ENCODE data around the gene EPHA4. TPM values are rescaled to one million over a fixed set of nuclear protein-coding genes. Genes with fewer than 3 reads are reported as not detected.

The EPHA4 gene
- 1 to 10 TPM in 1 of 2 donors, under 1 TPM in 1; 0.73 to 5.2 TPM for total RNA-seq

- no peaks in the 10 kb centered on the region for H3K9me3 Mint-ChIP-seq
- peak; percentile 70 to 87 for DNase-seq (ENCODE audit: low spot score in 2 of 2)
- peak within 1 kb of the TSS in 1 of 2 donors; percentile 68 for H3K27ac Mint-ChIP-seq
- ATAC-seq, result peak; percentile 86 to 92
- peaks cover 0 to 24% of the 10 kb centered on the region in 2 donors for H3K36me3 Mint-ChIP-seq
Measured at GRCh38 chr2:221572219-221572820, at the start of gene EPHA4. Gene EPHA4, minus strand, starts transcription at chr2:221572304. Its CDS starts 56 bp downstream, at chr2:221572248.

GRCh38 chr2:221618007-221618406 lies 45.9 kb upstream of the EPHA4 start:
- Mint-ChIP-seq H3K9me3 (no peaks in the 10 kb centered on the region), H3K36me3 (no peaks in the 10 kb centered on the region), H3K27ac (no peak overlapping the region)
- ATAC-seq (no peak), DNase-seq (ENCODE audit: low spot score in 2 of 2) (no peak)

DNA sequence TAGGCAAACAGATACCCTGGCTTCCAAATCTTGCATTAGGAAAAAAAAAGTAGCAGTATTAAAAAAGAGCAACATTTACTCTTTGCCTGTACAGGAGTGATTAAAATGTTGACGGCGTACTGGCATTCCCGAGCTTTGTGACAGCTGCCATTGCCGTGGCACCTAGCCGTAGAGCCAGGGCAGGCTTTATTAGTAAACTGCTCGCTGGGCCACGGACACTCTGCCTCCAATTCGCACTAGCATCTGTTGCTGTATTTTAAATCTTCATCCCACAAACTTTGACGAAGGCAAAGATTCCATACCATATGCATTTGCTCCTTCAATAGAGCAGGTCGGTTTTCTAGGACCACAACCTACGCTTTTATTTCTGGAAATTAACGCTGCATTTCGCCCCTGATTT lies 44.5 kb upstream of the EPHA4 start:
- Mint-ChIP-seq H3K36me3 (no peaks in the 10 kb centered on the region), H3K27ac (no peak overlapping the region), H3K9me3 (peaks cover 0 to 3% of the 10 kb centered on the region in 2 donors)
- DNase-seq (ENCODE audit: low spot score in 2 of 2) (no peak), ATAC-seq (no peak)

DNA sequence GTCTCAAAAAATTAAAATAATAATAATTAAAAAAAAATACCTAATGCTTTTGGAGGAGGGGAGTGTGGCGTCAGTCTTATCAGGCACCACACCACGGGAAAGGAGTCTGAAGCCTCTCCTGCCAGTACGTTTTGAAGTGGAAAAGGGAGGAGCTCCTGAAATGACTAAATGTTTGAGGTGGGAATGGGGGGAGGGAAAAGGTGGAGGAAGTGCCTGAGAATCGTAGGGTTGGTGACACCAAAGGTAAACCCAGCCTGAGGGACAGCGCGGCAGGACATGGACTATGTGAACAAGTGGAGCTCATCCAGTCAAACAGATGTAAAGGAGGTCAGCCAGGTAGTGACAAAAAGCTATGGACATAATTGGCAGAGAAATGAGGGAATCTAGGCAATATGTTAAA lies 42.2 kb upstream of the EPHA4 start:
- DNase-seq (ENCODE audit: low spot score in 2 of 2) (no peak), ATAC-seq (no peak)
- peaks cover 0 to 3% of the 10 kb centered on the region in 2 donors for H3K9me3 Mint-ChIP-seq
- H3K27ac Mint-ChIP-seq, result no peak overlapping the region
- no peaks in the 10 kb centered on the region for H3K36me3 Mint-ChIP-seq

- Mint-ChIP-seq H3K27ac (no peak overlapping the region), H3K9me3 (peaks cover 0 to 3% of the 10 kb centered on the region in 2 donors), H3K36me3 (no peaks in the 10 kb centered on the region)
- ATAC-seq (no peak), DNase-seq (ENCODE audit: low spot score in 2 of 2) (no peak)
Measured at GRCh38 chr2:221612800-221613199, 40.7 kb upstream of the EPHA4 start.

DNA sequence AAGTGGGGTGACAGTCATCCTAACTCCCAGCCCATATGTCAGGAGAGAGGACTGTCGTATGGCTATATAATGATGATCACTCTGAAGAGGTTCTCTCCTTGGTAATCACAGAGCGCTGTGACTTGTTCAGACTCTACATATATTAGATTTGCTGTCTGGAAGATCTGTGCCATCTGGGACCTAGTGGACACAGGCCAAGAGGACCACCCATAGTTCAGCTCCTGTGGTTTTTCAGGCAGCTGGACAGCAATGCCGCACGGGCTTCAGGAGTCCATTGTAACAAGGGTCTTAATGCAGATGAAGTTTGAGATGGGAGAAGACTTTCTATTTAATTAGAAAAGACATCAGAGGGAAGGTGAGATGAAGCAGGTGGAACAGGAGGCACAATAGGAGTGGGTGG lies 40.1 kb upstream of the EPHA4 start:
- Mint-ChIP-seq H3K36me3 (no peaks in the 10 kb centered on the region), H3K9me3 (peaks cover 0 to 3% of the 10 kb centered on the region in 2 donors), H3K27ac (no peak overlapping the region)
- ATAC-seq (no peak), DNase-seq (ENCODE audit: low spot score in 2 of 2) (no peak)

GRCh38 chr2:221610675-221611074 lies 38.6 kb upstream of the EPHA4 start:
- H3K36me3 Mint-ChIP-seq, result no peaks in the 10 kb centered on the region
- DNase-seq (ENCODE audit: low spot score in 2 of 2), result no peak

DNA sequence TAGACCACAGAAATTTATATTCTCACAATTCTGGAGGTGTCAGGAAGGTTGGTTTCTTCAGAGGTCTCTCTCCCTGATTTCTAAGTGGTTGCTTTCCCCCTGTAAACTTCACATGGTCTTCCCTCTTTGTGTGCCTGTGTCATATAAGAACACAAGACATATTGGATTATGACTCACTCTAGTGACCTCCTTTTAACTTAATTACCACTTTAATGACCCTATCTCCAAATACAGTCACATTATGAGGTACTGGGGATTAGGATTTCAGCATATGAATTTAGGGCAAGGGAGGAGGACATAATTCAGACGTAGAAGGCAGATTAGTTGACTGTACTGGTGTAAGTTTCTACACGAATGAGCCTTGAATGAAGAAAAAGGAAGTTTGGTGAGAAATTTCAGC lies 38.2 kb upstream of the EPHA4 start:
- peaks cover 0 to 3% of the 10 kb centered on the region in 2 donors for H3K9me3 Mint-ChIP-seq
- no peak for DNase-seq (ENCODE audit: low spot score in 2 of 2)
- H3K36me3 Mint-ChIP-seq, result no peaks in the 10 kb centered on the region
- no peak overlapping the region for H3K27ac Mint-ChIP-seq
- ATAC-seq, result no peak

More at GRCh38 chr2:221610675-221611074, 38.6 kb upstream of the EPHA4 start:
- ATAC-seq, result no peak
- Mint-ChIP-seq H3K27ac (no peak overlapping the region), H3K9me3 (peaks cover 0 to 3% of the 10 kb centered on the region in 2 donors)

DNA sequence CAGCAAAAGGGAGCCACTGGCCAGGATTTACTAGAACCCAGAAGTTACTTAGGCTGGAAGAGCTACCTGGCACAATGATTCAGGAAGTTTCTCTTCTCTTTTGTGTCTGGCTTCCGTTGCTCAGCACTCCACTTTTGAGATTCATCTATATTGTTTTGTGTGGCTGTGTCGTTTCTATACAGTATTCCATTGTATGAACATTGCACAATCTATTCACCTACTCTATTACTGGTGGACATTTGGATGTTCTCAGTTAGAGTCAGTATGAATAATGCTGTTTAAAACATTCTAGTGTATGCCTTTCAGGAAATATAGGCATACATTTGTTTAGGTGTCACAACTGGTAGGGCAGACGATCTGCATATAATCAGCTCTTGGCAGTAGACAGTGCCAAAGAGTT lies 36.3 kb upstream of the EPHA4 start:
- Mint-ChIP-seq H3K9me3 (peaks cover 0 to 3% of the 10 kb centered on the region in 2 donors), H3K36me3 (no peaks in the 10 kb centered on the region), H3K27ac (no peak overlapping the region)
- DNase-seq (ENCODE audit: low spot score in 2 of 2), result no peak
- no peak for ATAC-seq

- Mint-ChIP-seq H3K27ac (no peak overlapping the region), H3K9me3 (no peaks in the 10 kb centered on the region), H3K36me3 (no peaks in the 10 kb centered on the region)
- no peak for DNase-seq (ENCODE audit: low spot score in 2 of 2)
- no peak for ATAC-seq
Measured at GRCh38 chr2:221606424-221606823, 34.3 kb upstream of the EPHA4 start.

DNA sequence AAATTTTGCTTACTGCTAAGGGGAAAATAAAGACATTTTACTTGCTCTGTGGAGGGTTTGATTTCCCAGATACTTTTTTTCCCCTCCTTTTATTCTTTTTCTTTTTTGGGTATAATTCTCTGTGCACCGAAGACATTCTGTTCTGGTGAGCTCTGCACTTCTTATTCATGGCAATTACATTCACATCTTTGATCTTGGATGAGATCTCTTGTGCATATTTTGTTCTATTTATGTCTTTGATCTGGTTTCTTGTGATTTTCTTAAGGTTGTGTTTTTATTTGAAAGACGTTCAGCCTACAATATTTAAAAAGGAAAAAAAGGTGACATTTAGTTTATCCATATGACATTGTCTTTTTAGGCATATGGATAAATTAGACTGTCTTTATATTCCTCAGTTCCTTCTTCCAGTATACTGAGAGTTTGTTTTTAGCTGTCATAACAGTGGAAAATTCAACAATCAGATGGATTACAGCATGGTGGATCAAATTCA lies 33.7 kb upstream of the EPHA4 start:
- H3K9me3 Mint-ChIP-seq, result no peaks in the 10 kb centered on the region
- no peak overlapping the region for H3K27ac Mint-ChIP-seq
- DNase-seq (ENCODE audit: low spot score in 2 of 2), result no peak
- no peaks in the 10 kb centered on the region for H3K36me3 Mint-ChIP-seq
- no peak for ATAC-seq

- H3K36me3 Mint-ChIP-seq, result no peaks in the 10 kb centered on the region
- H3K9me3 Mint-ChIP-seq, result no peaks in the 10 kb centered on the region
- ATAC-seq, result no peak
- DNase-seq (ENCODE audit: low spot score in 2 of 2), result no peak
- no peak overlapping the region for H3K27ac Mint-ChIP-seq
Measured at GRCh38 chr2:221602938-221603337, 30.8 kb upstream of the EPHA4 start.

- H3K36me3 Mint-ChIP-seq, result no peaks in the 10 kb centered on the region
- DNase-seq (ENCODE audit: low spot score in 2 of 2) (no peak), ATAC-seq (no peak)
- no peak overlapping the region for H3K27ac Mint-ChIP-seq
- no peaks in the 10 kb centered on the region for H3K9me3 Mint-ChIP-seq
Measured at GRCh38 chr2:221601376-221601775, 29.3 kb upstream of the EPHA4 start.

GRCh38 chr2:221600388-221600787 lies 28.3 kb upstream of the EPHA4 start:
- Mint-ChIP-seq H3K27ac (no peak overlapping the region), H3K9me3 (no peaks in the 10 kb centered on the region), H3K36me3 (no peaks in the 10 kb centered on the region)
- no peak for ATAC-seq
- no peak for DNase-seq (ENCODE audit: low spot score in 2 of 2)

GRCh38 chr2:221596192-221596591 lies 24.1 kb upstream of the EPHA4 start:
- H3K9me3 Mint-ChIP-seq, result no peaks in the 10 kb centered on the region
- H3K36me3 Mint-ChIP-seq, result no peaks in the 10 kb centered on the region
- DNase-seq (ENCODE audit: low spot score in 2 of 2), result no peak
- no peak overlapping the region for H3K27ac Mint-ChIP-seq
- no peak for ATAC-seq

- Mint-ChIP-seq H3K27ac (no peak overlapping the region), H3K9me3 (no peaks in the 10 kb centered on the region), H3K36me3 (no peaks in the 10 kb centered on the region)
- DNase-seq (ENCODE audit: low spot score in 2 of 2), result no peak
- ATAC-seq, result no peak
Measured at GRCh38 chr2:221590861-221591365, 18.8 kb upstream of the EPHA4 start.

DNA sequence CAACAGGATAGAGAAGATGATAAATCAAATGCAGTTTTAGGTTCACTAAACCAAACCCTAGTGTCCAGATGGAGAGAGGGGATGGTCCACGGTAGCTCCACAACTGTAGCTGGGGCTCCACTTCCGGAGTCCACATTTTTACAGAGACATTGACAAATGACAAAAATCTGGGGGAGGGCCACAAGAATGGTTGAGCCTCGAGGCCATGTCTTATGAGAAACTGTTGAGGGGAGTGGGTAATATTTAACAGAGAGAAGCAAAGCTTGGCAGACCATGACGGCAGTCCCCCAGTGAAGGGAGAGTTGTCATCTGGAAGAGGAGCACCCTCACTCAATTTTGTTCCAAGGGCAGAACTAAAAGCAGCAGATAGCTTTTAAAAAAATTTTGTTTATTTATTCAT lies 17.6 kb upstream of the EPHA4 start:
- Mint-ChIP-seq H3K36me3 (no peaks in the 10 kb centered on the region), H3K9me3 (no peaks in the 10 kb centered on the region), H3K27ac (no peak overlapping the region)
- DNase-seq (ENCODE audit: low spot score in 2 of 2) (no peak), ATAC-seq (no peak)

DNA sequence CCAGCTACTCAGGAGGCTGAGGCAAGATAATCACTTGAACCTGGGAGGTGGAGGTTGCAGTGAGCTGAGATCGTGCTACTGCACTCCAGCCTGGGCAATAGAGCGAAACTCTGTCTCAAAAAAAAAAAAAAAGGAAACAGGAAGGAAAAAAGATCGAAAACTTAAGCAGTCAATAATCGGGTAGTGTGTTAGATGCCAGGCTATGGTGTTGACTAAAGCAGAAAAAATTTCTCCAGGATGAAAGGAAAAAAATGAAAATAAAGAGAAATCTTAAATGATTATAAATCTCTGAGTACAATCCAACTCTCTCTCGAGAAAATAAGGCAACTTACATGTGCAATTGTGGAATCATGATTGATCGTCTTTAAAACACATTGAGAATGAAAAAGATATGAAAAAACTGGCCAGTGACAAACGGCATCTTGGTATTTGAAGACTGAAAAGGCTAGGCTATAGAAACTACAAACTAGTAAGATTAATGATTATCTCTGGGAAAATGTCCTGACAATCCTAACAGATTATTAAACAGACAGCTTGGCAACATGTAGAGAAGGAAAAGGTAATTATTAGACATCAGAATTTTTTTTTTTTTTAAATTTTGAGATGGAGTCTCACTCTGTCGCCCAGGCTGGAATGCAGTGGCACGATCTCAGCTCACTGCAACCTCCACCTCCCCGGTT lies 16.3 kb upstream of the EPHA4 start:
- no peak for ATAC-seq
- DNase-seq (ENCODE audit: low spot score in 2 of 2), result no peak

More for the DNA sequence above, 16.3 kb upstream of the EPHA4 start:
- H3K27ac Mint-ChIP-seq, result no peak overlapping the region
- no peaks in the 10 kb centered on the region for H3K9me3 Mint-ChIP-seq
- no peaks in the 10 kb centered on the region for H3K36me3 Mint-ChIP-seq

Measured in activated naive CD4-positive, alpha-beta T cell treated with anti-CD3 and anti-CD28 coated beads, Interleukin-2, amount 50 U/mL, for 72 hours (primary cell).